IMR-90 (cell line): ENCODE measurements around the gene NEDD4L.

Experiments used
- CHD1 ChIP-seq: IDR thresholded peaks from 2 replicates; pipeline ENCODE4 v1.6.1; 2012; ENCODE audit warnings: low read depth, low read length, improper control_type of control experiment
- CTCF ChIP-seq: conservative IDR thresholded peaks from 2 replicates; pipeline ENCODE4 v1.5.1; 2012; ENCODE audit warnings: mild to moderate bottlenecking, low read depth, low read length, improper control_type of control experiment
- RCOR1 ChIP-seq: IDR thresholded peaks from 2 replicates; pipeline ENCODE4 v1.6.1; 2012; ENCODE audit warnings: mild to moderate bottlenecking, low read length, improper control_type of control experiment; ENCODE audit not compliant: insufficient replicate concordance

- TF ChIP-seq CTCF (peak; percentile 25), RCOR1 (no peak), CHD1 (no peak)
These were observed 291.8 kb downstream of the NEDD4L start for GRCh38 chr18:58335821-58336220.
